IgD-negative memory B cell (primary cell): ENCODE data around the gene FBRS. TPM values are rescaled to one million over a fixed set of nuclear protein-coding genes. Genes with fewer than 3 reads are reported as not detected.

Experiments used
- H3K27ac Mint-ChIP-seq, 3 donors: one replicate each; pipeline ENCODE4 v1.8.0; 2020 to 2022; ENCODE audit warnings: mild to moderate bottlenecking in 3 of 3, mixed read lengths in 3 of 3, moderate library complexity in 1 of 3
- H3K27me3 Mint-ChIP-seq: one replicate; pipeline ENCODE4 v1.8.0; 2021; ENCODE audit warnings: mixed read lengths
- H3K36me3 Mint-ChIP-seq: one replicate; pipeline ENCODE4 v1.8.0; 2020; ENCODE audit warnings: mild to moderate bottlenecking, mixed read lengths
- H3K4me1 Mint-ChIP-seq, 3 donors: one replicate each; pipeline ENCODE4 v1.8.0; 2020 to 2022; ENCODE audit warnings: mixed read lengths in 3 of 3, mild to moderate bottlenecking in 1 of 3
- H3K4me3 Mint-ChIP-seq, 4 donors: one replicate each; pipeline ENCODE4 v1.8.0; 2020 to 2022; ENCODE audit warnings: mild to moderate bottlenecking in 4 of 4, mixed read lengths in 4 of 4, moderate library complexity in 3 of 4
- H3K9me3 Mint-ChIP-seq, 3 donors: one replicate each; pipeline ENCODE4 v1.8.0; 2020 to 2021; ENCODE audit warnings: mixed read lengths in 3 of 3, mild to moderate bottlenecking in 1 of 3
- polyA plus RNA-seq: library from polyadenylated mRNA; unstranded; fragments of 300-500 nt; fragmentation: Illumina TruSeq; gene quantifications from one replicate; pipeline ENCODE4 v1.2.3, GENCODE V29; 2021

The FBRS gene
- 7.1 TPM for polyA plus RNA-seq

GRCh38 chr16:30657866-30658730, at the start of gene FBRS:
FBRS (plus strand) TSS chr16:30658431; CDS start chr16:30659519, 1,088 bp downstream.
- no peaks in the 10 kb centered on the region for H3K9me3 Mint-ChIP-seq
- H3K27me3 Mint-ChIP-seq = no peaks in the 10 kb centered on the region
- peak within 1 kb of the TSS; percentile 90 to 100 (median 98) for H3K27ac Mint-ChIP-seq
- H3K36me3 Mint-ChIP-seq = peaks cover 3% of the 10 kb centered on the region
- H3K4me3 Mint-ChIP-seq = peak within 1 kb of the TSS; percentile 91 to 100 (median 95)
- H3K4me1 Mint-ChIP-seq = peaks cover 15 to 26% (median 20%) of the 10 kb centered on the region in 3 donors

- peaks cover 12 to 16% (median 15%) of the 10 kb centered on the region in 3 donors for H3K4me1 Mint-ChIP-seq
- no peaks in the 10 kb centered on the region for H3K27me3 Mint-ChIP-seq
- peak overlapping the region; percentile 93 to 99 (median 98) for H3K4me3 Mint-ChIP-seq
- H3K36me3 Mint-ChIP-seq = no peaks in the 10 kb centered on the region
- no peaks in the 10 kb centered on the region for H3K9me3 Mint-ChIP-seq
- H3K27ac Mint-ChIP-seq = peak overlapping the region; percentile 51 to 98 (median 98)
These were observed 49.0 kb upstream of the FBRS start for GRCh38 chr16:30609002-30609925.

DNA sequence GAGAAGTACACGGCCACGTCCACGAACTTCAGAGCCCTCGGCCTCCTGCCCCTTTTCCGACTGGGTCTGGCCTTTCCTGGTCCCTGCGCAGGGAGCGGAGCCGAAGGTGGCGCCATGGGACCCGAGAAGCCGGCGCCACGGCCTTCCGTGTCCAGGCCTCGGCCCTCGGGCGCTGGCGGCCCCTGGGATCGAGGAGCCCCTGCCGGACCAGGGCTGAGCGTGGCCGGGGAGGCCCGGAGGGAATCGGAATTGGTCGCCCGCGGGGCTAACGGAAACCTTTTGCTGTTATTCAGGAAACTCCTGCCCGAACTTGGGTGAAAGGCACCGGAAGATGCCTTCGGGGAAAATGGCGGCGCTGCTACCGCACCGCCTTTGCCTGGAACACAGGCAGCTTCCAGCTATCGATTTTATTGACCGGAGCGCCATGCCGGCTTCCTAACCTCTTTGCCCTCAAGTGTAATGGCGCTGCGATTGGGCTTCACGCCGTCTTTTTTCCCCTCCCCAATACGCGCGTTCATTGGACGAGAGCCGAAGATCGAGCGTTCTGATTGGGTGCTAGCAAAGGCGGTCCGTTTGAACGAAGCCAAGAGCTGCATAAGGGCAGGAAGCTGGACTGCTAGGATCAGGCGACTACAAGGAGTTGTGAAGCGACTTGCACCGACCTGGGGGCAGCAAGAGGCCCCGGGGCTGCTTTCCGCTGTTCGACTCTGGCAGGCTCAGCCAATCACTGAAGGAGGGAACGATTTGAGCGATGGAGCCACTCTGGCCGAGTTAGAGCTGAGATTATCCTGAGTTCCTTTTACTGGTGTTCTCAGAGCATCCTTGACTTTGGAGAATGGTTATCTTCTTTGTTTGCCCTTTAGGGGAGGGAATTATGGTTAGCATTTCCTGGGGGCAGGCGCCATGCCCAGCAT, 48.0 kb upstream of the FBRS start, which contains the start of gene ZNF689:
Gene ZNF689, minus strand, starts transcription at position 464 of the 914 bp plus-strand sequence. Its CDS starts 348 bp downstream, at position 116.
- H3K36me3 Mint-ChIP-seq = no peaks in the 10 kb centered on the region
- H3K9me3 Mint-ChIP-seq = no peaks in the 10 kb centered on the region
- no peaks in the 10 kb centered on the region for H3K27me3 Mint-ChIP-seq
- peak within 1 kb of the TSS; percentile 90 to 98 (median 98) for H3K27ac Mint-ChIP-seq
- H3K4me1 Mint-ChIP-seq = peaks cover 12 to 16% (median 14%) of the 10 kb centered on the region in 3 donors
- peak within 1 kb of the TSS; percentile 93 to 99 (median 98) for H3K4me3 Mint-ChIP-seq

DNA sequence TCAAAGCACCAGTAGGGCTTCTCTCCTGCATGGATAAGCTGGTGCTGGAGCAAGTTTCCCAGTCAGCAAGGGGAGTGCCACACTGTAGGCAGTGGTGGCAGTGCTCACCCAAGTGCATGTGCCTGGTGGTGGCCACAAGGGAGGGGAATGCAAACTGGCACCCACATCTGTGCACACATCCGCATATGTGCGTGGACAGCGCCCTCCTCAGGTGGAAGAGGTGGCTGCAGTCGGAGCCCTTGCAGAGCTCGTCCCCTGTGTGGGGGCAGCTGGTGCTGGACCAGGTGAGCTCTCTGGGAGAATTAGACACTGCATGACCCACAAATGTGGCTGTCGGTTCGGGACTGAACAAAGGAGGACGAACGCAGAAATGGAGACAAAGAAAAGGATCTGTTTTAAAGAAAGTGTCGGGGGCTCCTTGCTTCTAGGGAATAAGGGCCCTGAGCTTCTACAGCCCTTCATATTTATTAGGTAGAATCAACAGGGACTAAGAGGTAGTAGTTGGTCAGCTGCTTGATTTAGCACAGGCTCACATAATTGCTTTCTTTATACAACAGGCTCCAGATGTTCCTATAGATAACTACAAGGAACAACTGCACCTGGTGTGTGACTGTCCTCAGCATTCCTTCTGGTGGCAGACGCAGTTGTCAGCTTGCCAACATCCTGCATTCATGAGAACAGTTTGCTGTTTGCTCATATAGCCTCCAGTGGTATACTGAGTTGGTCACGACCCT, 42.7 kb upstream of the FBRS start:
- H3K27me3 Mint-ChIP-seq = peaks cover 4% of the 10 kb centered on the region
- H3K4me3 Mint-ChIP-seq = no peak overlapping the region
- no peak overlapping the region for H3K27ac Mint-ChIP-seq
- H3K36me3 Mint-ChIP-seq = peaks cover 1% of the 10 kb centered on the region
- no peaks in the 10 kb centered on the region for H3K9me3 Mint-ChIP-seq
- H3K4me1 Mint-ChIP-seq = peaks cover 6 to 9% (median 7%) of the 10 kb centered on the region in 3 donors

DNA sequence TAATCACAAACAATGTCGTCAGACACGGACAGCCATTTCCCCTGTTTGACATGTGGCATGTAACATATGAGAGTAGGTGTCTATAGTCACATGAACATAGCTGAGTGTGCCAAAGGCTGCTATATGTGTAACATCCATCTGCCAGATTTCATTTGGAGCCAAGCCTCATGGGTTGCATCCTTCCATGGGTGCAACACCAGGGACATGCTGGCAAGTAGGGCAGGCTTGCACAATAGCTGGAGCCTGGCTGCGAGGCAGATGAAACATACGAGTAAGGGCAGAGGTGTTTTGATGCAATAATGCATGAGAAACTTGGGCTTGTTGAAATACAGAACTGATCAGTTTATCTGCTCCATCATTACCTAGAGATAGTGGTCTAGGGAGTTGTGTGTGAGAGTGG, 39.0 kb upstream of the FBRS start:
- no peak overlapping the region for H3K27ac Mint-ChIP-seq
- H3K9me3 Mint-ChIP-seq = no peaks in the 10 kb centered on the region
- peaks cover 14% of the 10 kb centered on the region for H3K27me3 Mint-ChIP-seq
- no peak overlapping the region for H3K4me3 Mint-ChIP-seq
- peaks cover 1% of the 10 kb centered on the region for H3K36me3 Mint-ChIP-seq
- peaks cover 0 to 3% (median 1%) of the 10 kb centered on the region in 3 donors for H3K4me1 Mint-ChIP-seq

GRCh38 chr16:30619638-30620037, 38.6 kb upstream of the FBRS start:
- peaks cover 1% of the 10 kb centered on the region for H3K36me3 Mint-ChIP-seq
- H3K4me1 Mint-ChIP-seq = peaks cover 0 to 3% (median 0%) of the 10 kb centered on the region in 3 donors
- no peak overlapping the region for H3K4me3 Mint-ChIP-seq
- no peaks in the 10 kb centered on the region for H3K9me3 Mint-ChIP-seq
- peaks cover 15% of the 10 kb centered on the region for H3K27me3 Mint-ChIP-seq
- no peak overlapping the region for H3K27ac Mint-ChIP-seq

GRCh38 chr16:30620169-30620568, 38.1 kb upstream of the FBRS start:
- H3K27ac Mint-ChIP-seq = no peak overlapping the region
- H3K4me1 Mint-ChIP-seq = peaks cover 0 to 3% (median 0%) of the 10 kb centered on the region in 3 donors
- H3K9me3 Mint-ChIP-seq = no peaks in the 10 kb centered on the region
- peaks cover 16% of the 10 kb centered on the region for H3K27me3 Mint-ChIP-seq
- peaks cover 1% of the 10 kb centered on the region for H3K36me3 Mint-ChIP-seq
- no peak overlapping the region for H3K4me3 Mint-ChIP-seq

DNA sequence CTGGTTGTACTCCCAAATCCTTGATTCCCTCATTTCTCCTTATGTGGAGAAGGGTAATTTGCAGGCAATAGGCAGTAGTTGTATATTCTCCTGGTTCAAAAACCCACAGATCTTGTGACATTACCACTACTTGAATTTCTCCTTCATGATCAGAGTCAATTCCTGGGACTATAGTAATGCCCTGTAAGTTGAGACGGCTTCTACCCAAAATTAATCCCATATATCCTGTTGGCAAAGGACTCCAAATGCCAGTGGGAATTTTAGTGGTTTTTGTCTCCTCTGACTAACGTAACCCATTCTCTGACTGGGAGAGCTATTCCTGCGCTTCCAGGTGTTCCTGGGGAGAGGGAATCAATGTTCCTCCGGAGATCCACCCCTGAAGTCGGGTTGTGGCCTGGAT, 36.5 kb upstream of the FBRS start:
- Mint-ChIP-seq H3K4me3 (no peak overlapping the region), H3K4me1 (no peaks in the 10 kb centered on the region), H3K27ac (peak overlapping the region in 1 of 3 donors; percentile 31), H3K27me3 (peaks cover 16% of the 10 kb centered on the region), H3K9me3 (no peaks in the 10 kb centered on the region), H3K36me3 (peaks cover 1% of the 10 kb centered on the region)

- no peak overlapping the region for H3K4me3 Mint-ChIP-seq
These were observed 35.7 kb upstream of the FBRS start for GRCh38 chr16:30622455-30623032.

GRCh38 chr16:30623536-30624283, 34.5 kb upstream of the FBRS start:
- H3K27ac Mint-ChIP-seq = no peak overlapping the region
- H3K4me3 Mint-ChIP-seq = peak overlapping the region in 1 of 4 donors; percentile 53
- no peaks in the 10 kb centered on the region for H3K9me3 Mint-ChIP-seq
- H3K27me3 Mint-ChIP-seq = peaks cover 15% of the 10 kb centered on the region
- peaks cover 3% of the 10 kb centered on the region for H3K36me3 Mint-ChIP-seq
- peaks cover 2 to 3% (median 2%) of the 10 kb centered on the region in 3 donors for H3K4me1 Mint-ChIP-seq

More at GRCh38 chr16:30622455-30623032, 35.7 kb upstream of the FBRS start:
- Mint-ChIP-seq H3K4me1 (no peaks in the 10 kb centered on the region), H3K27me3 (peaks cover 16% of the 10 kb centered on the region), H3K36me3 (peaks cover 1% of the 10 kb centered on the region), H3K9me3 (no peaks in the 10 kb centered on the region), H3K27ac (no peak overlapping the region)

- Mint-ChIP-seq H3K9me3 (no peaks in the 10 kb centered on the region), H3K4me3 (peak overlapping the region in 1 of 4 donors; percentile 27), H3K4me1 (peaks cover 4 to 6% (median 5%) of the 10 kb centered on the region in 3 donors), H3K36me3 (peaks cover 2% of the 10 kb centered on the region), H3K27ac (no peak overlapping the region), H3K27me3 (peaks cover 9% of the 10 kb centered on the region)
These were observed 32.0 kb upstream of the FBRS start for GRCh38 chr16:30626236-30626635.

- Mint-ChIP-seq H3K4me3 (peak overlapping the region; percentile 56 to 95 (median 82)), H3K36me3 (peaks cover 2% of the 10 kb centered on the region), H3K9me3 (no peaks in the 10 kb centered on the region), H3K27me3 (peaks cover 2% of the 10 kb centered on the region), H3K4me1 (peaks cover 4 to 6% (median 5%) of the 10 kb centered on the region in 3 donors), H3K27ac (peak overlapping the region in 2 of 3 donors; percentile 27 to 36)
These were observed 29.3 kb upstream of the FBRS start for GRCh38 chr16:30628628-30629540.
